ENCODE data around the gene KIAA0319L. TPM values are rescaled to one million over a fixed set of nuclear protein-coding genes. Genes with fewer than 3 reads are reported as not detected.

KIAA0319L gene
- total RNA-seq, 1 donor from 2014 or later: 44.9 TPM

GRCh38 chr1:35488336-35488735 lies 68.9 kb downstream of the KIAA0319L start:
- H3K4me3 Mint-ChIP-seq (ENCODE audit: unreplicated experiment): peak overlapping the region; percentile 66
- H3K4me1 Mint-ChIP-seq (ENCODE audit: unreplicated experiment): peaks cover 18% of the 10 kb centered on the region
- peaks cover 39% of the 10 kb centered on the region for H3K36me3 Mint-ChIP-seq (ENCODE audit: unreplicated experiment)
- no peaks in the 10 kb centered on the region for H3K27me3 Mint-ChIP-seq (ENCODE audit: unreplicated experiment)
- peaks cover 7% of the 10 kb centered on the region for H3K9me3 Mint-ChIP-seq (ENCODE audit: unreplicated experiment)
- peak overlapping the region; percentile 92 for H3K27ac Mint-ChIP-seq (ENCODE audit: unreplicated experiment)
- no peak for DNase-seq (ENCODE audit: extremely low spot score, unreplicated experiment)
- no peak for TF ChIP-seq CTCF (IDR thresholded peaks at IDR 0.05)

GRCh38 chr1:35486858-35487408 lies 70.3 kb downstream of the KIAA0319L start:
- Mint-ChIP-seq H3K4me3 (ENCODE audit: unreplicated experiment) (no peak overlapping the region), H3K27ac (ENCODE audit: unreplicated experiment) (peak overlapping the region; percentile 92), H3K9me3 (ENCODE audit: unreplicated experiment) (peaks cover 11% of the 10 kb centered on the region), H3K27me3 (ENCODE audit: unreplicated experiment) (no peaks in the 10 kb centered on the region), H3K36me3 (ENCODE audit: unreplicated experiment) (peaks cover 31% of the 10 kb centered on the region), H3K4me1 (ENCODE audit: unreplicated experiment) (peaks cover 18% of the 10 kb centered on the region)
- DNase-seq (ENCODE audit: extremely low spot score, unreplicated experiment): no peak
- TF ChIP-seq CTCF (IDR thresholded peaks at IDR 0.05): no peak

GRCh38 chr1:35481229-35481628 lies 76.0 kb downstream of the KIAA0319L start:
- DNase-seq (ENCODE audit: extremely low spot score, unreplicated experiment): no peak
- no peak overlapping the region for H3K27ac Mint-ChIP-seq (ENCODE audit: unreplicated experiment)
- TF ChIP-seq CTCF (IDR thresholded peaks at IDR 0.05): no peak
- peaks cover 9% of the 10 kb centered on the region for H3K4me1 Mint-ChIP-seq (ENCODE audit: unreplicated experiment)
- H3K4me3 Mint-ChIP-seq (ENCODE audit: unreplicated experiment): no peak overlapping the region
- H3K27me3 Mint-ChIP-seq (ENCODE audit: unreplicated experiment): no peaks in the 10 kb centered on the region
- H3K9me3 Mint-ChIP-seq (ENCODE audit: unreplicated experiment): peaks cover 9% of the 10 kb centered on the region
- peaks cover 23% of the 10 kb centered on the region for H3K36me3 Mint-ChIP-seq (ENCODE audit: unreplicated experiment)

GRCh38 chr1:35477870-35478269 lies 79.3 kb downstream of the KIAA0319L start:
- Mint-ChIP-seq H3K36me3 (ENCODE audit: unreplicated experiment) (peaks cover 24% of the 10 kb centered on the region), H3K9me3 (ENCODE audit: unreplicated experiment) (peaks cover 4% of the 10 kb centered on the region), H3K27me3 (ENCODE audit: unreplicated experiment) (no peaks in the 10 kb centered on the region), H3K27ac (ENCODE audit: unreplicated experiment) (no peak overlapping the region), H3K4me1 (ENCODE audit: unreplicated experiment) (peaks cover 21% of the 10 kb centered on the region), H3K4me3 (ENCODE audit: unreplicated experiment) (no peak overlapping the region)
- no peak for TF ChIP-seq CTCF (IDR thresholded peaks at IDR 0.05)
- no peak for DNase-seq (ENCODE audit: extremely low spot score, unreplicated experiment)

GRCh38 chr1:35475856-35476674 lies 81.1 kb downstream of the KIAA0319L start:
- H3K27me3 Mint-ChIP-seq (ENCODE audit: unreplicated experiment): no peaks in the 10 kb centered on the region
- peaks cover 21% of the 10 kb centered on the region for H3K4me1 Mint-ChIP-seq (ENCODE audit: unreplicated experiment)
- no peak for DNase-seq (ENCODE audit: extremely low spot score, unreplicated experiment)
- H3K4me3 Mint-ChIP-seq (ENCODE audit: unreplicated experiment): no peak overlapping the region
- H3K9me3 Mint-ChIP-seq (ENCODE audit: unreplicated experiment): no peaks in the 10 kb centered on the region
- no peak for TF ChIP-seq CTCF (IDR thresholded peaks at IDR 0.05)
- H3K27ac Mint-ChIP-seq (ENCODE audit: unreplicated experiment): peak overlapping the region; percentile 45
- peaks cover 25% of the 10 kb centered on the region for H3K36me3 Mint-ChIP-seq (ENCODE audit: unreplicated experiment)

Data from osteocyte (in vitro differentiated cells).